Neural cell (in vitro differentiated cells): ENCODE measurements around the gene KIN.

Experiments used
- CTCF ChIP-seq: fragments of 450-650 bp; IDR thresholded peaks from 2 replicates; pipeline ENCODE4 v1.5.1; 2014; ENCODE audit warnings: antibody characterized with exemption, mild to moderate bottlenecking, moderate library complexity; ENCODE audit not compliant: poor library complexity, severe bottlenecking
- EP300 ChIP-seq: fragments of 450-650 bp; conservative IDR thresholded peaks from 2 replicates; pipeline ENCODE4 v1.6.1; 2014; ENCODE audit warnings: antibody characterized with exemption, mild to moderate bottlenecking, moderate library complexity; ENCODE audit not compliant: poor library complexity, severe bottlenecking
- EZH2 ChIP-seq: fragments of 200-600, 300-800 bp; shearing (Covaris generic), sonication (generic); IDR thresholded peaks from 2 replicates; pipeline ENCODE4 v1.6.1; 2014; ENCODE audit warnings: antibody characterized with exemption, low read length, borderline replicate concordance, mild to moderate bottlenecking; ENCODE audit not compliant: insufficient read depth, poor library complexity, severe bottlenecking
- MXI1 ChIP-seq: fragments of 450-650 bp; conservative IDR thresholded peaks from 2 replicates; pipeline ENCODE4 v1.6.1; 2014; ENCODE audit warnings: antibody characterized with exemption, mild to moderate bottlenecking; ENCODE audit not compliant: poor library complexity, severe bottlenecking
- POLR2AphosphoS5 ChIP-seq: IDR thresholded peaks from 2 replicates; pipeline ENCODE4 v1.6.1; 2012
- RAD21 ChIP-seq: fragments of 450-650 bp; conservative IDR thresholded peaks from 2 replicates; pipeline ENCODE4 v1.6.1; 2014; ENCODE audit warnings: antibody characterized with exemption, mild to moderate bottlenecking, moderate library complexity
- SMC3 ChIP-seq: fragments of 450-650 bp; conservative IDR thresholded peaks from 2 replicates; pipeline ENCODE4 v1.6.1; 2014; ENCODE audit warnings: antibody characterized with exemption, mild to moderate bottlenecking, moderate library complexity; ENCODE audit not compliant: poor library complexity
- TAF1 ChIP-seq: IDR thresholded peaks from 2 replicates; pipeline ENCODE4 v1.6.1; 2012; ENCODE audit warnings: low read depth

- TF ChIP-seq CTCF: no peak
- no peak for TF ChIP-seq EZH2
- no peak for TF ChIP-seq EP300
- no peak for TF ChIP-seq MXI1
- TF ChIP-seq POLR2AphosphoS5: no peak
- TF ChIP-seq SMC3: no peak
- no peak for TF ChIP-seq RAD21
- TF ChIP-seq TAF1: no peak
Measured at GRCh38 chr10:7804216-7804615, 16.4 kb upstream of the KIN start.
